Measurements from ENCODE around the gene KLK15. TPM values are rescaled to one million over a fixed set of nuclear protein-coding genes. Genes with fewer than 3 reads are reported as not detected.
A peak's percentile ranks its signal among the peaks of the same experiment; 100 is the strongest.

The KLK15 gene
- total RNA-seq, 1 donor from 2014 or later = not detected

- H3K36me3 Mint-ChIP-seq (ENCODE audit: low read depth) = no peaks in the 10 kb centered on the region
- H3K27ac Mint-ChIP-seq (ENCODE audit: unreplicated experiment) = no peak overlapping the region
- TF ChIP-seq, protein P1, sequence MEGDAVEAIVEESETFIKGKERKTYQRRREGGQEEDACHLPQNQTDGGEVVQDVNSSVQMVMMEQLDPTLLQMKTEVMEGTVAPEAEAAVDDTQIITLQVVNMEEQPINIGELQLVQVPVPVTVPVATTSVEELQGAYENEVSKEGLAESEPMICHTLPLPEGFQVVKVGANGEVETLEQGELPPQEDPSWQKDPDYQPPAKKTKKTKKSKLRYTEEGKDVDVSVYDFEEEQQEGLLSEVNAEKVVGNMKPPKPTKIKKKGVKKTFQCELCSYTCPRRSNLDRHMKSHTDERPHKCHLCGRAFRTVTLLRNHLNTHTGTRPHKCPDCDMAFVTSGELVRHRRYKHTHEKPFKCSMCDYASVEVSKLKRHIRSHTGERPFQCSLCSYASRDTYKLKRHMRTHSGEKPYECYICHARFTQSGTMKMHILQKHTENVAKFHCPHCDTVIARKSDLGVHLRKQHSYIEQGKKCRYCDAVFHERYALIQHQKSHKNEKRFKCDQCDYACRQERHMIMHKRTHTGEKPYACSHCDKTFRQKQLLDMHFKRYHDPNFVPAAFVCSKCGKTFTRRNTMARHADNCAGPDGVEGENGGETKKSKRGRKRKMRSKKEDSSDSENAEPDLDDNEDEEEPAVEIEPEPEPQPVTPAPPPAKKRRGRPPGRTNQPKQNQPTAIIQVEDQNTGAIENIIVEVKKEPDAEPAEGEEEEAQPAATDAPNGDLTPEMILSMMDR (conservative IDR thresholded peaks at IDR 0.05) = no peak
- DNase-seq (ENCODE audit: low read depth, low spot score) = no peak
- peaks cover 5% of the 10 kb centered on the region for H3K9me3 Mint-ChIP-seq
- H3K4me1 Mint-ChIP-seq = peaks cover 12% of the 10 kb centered on the region
- H3K27me3 Mint-ChIP-seq (ENCODE audit: low read depth) = peaks cover 93% of the 10 kb centered on the region
- H3K4me3 Mint-ChIP-seq = no peak overlapping the region
These were observed 12.7 kb downstream of the KLK15 start for GRCh38 chr19:50820549-50821247.

- Mint-ChIP-seq H3K27ac (ENCODE audit: unreplicated experiment) (no peak overlapping the region), H3K4me1 (peaks cover 12% of the 10 kb centered on the region), H3K36me3 (ENCODE audit: low read depth) (no peaks in the 10 kb centered on the region), H3K9me3 (peaks cover 5% of the 10 kb centered on the region), H3K4me3 (peak overlapping the region; percentile 13), H3K27me3 (ENCODE audit: low read depth) (peaks cover 96% of the 10 kb centered on the region)
- TF ChIP-seq, protein P1 (conservative IDR thresholded peaks at IDR 0.05) = no peak
- no peak for DNase-seq (ENCODE audit: low read depth, low spot score)
These were observed 13.3 kb downstream of the KLK15 start for GRCh38 chr19:50820086-50820485.

DNA sequence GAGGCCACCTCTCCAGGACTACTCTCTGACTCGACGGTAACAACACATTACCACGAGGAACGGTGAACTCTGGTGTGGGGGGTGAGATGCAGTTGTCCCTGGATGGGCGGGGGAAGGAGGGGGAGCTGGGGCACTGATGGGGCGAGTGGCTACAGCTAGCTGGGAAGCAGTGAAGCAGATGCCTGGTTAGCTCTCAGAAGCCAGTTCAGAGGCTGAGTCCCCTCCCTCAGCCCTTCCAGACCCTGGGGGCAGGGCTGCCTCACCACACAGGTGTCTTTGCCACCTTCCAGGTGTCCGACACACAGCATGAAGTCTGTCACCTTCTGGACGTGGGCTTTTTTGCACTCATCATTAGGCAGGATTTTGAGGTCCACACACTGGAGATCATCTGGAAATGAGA is 13.7 kb downstream of the KLK15 start:
- H3K36me3 Mint-ChIP-seq (ENCODE audit: low read depth) = no peaks in the 10 kb centered on the region
- peaks cover 12% of the 10 kb centered on the region for H3K4me1 Mint-ChIP-seq
- H3K9me3 Mint-ChIP-seq = peaks cover 8% of the 10 kb centered on the region
- TF ChIP-seq, protein P1 (conservative IDR thresholded peaks at IDR 0.05) = no peak
- H3K4me3 Mint-ChIP-seq = no peak overlapping the region
- DNase-seq (ENCODE audit: low read depth, low spot score) = no peak
- peaks cover 97% of the 10 kb centered on the region for H3K27me3 Mint-ChIP-seq (ENCODE audit: low read depth)
- H3K27ac Mint-ChIP-seq (ENCODE audit: unreplicated experiment) = no peak overlapping the region

DNA sequence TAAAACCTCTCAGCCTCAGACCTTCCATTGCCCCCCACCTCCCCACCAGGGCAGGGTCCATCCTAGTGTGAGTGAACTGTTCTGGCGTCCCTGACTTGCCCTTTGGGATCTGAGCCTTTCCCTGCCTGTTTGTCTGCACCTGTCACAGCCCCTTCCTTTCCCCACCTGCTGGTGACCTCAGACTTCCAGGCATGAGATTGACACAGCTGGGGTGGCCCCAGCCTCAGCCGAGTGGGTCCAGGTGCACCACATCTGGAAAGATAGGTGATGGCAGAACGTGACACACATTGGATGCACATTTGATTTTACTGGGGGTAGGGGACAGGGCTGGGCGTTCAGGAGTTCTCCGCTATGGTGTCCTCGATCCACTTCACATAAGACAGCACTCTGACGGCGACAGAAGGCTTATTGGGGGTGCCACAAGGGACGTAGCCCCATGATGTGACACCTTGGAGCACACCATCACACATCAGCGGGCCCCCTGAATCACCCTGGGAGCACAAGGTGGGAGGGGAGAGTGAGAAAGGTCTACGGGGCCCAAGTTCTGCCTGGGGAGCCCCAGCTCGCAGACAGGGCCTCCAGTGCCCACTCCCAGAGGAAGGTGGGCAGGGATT is 14.4 kb downstream of the KLK15 start:
- no peak for DNase-seq (ENCODE audit: low read depth, low spot score)
- H3K27me3 Mint-ChIP-seq (ENCODE audit: low read depth) = peaks cover 96% of the 10 kb centered on the region
- H3K9me3 Mint-ChIP-seq = peaks cover 11% of the 10 kb centered on the region
- no peaks in the 10 kb centered on the region for H3K36me3 Mint-ChIP-seq (ENCODE audit: low read depth)
- no peak overlapping the region for H3K27ac Mint-ChIP-seq (ENCODE audit: unreplicated experiment)
- TF ChIP-seq, protein P1 (conservative IDR thresholded peaks at IDR 0.05) = no peak
- no peak overlapping the region for H3K4me3 Mint-ChIP-seq
- peaks cover 12% of the 10 kb centered on the region for H3K4me1 Mint-ChIP-seq

GRCh38 chr19:50817941-50818858 is 15.2 kb downstream of the KLK15 start:
- H3K4me3 Mint-ChIP-seq = peak overlapping the region; percentile 49
- TF ChIP-seq, protein P1 (conservative IDR thresholded peaks at IDR 0.05) = no peak
- H3K9me3 Mint-ChIP-seq = peaks cover 11% of the 10 kb centered on the region
- H3K36me3 Mint-ChIP-seq (ENCODE audit: low read depth) = no peaks in the 10 kb centered on the region
- H3K4me1 Mint-ChIP-seq = peaks cover 12% of the 10 kb centered on the region
- no peak overlapping the region for H3K27ac Mint-ChIP-seq (ENCODE audit: unreplicated experiment)
- H3K27me3 Mint-ChIP-seq (ENCODE audit: low read depth) = peaks cover 93% of the 10 kb centered on the region
- peak; percentile 66 for DNase-seq (ENCODE audit: low read depth, low spot score)

Measured in neural crest cell (in vitro differentiated cells).